ENCODE data around the gene ANAPC7.

GRCh38 chr12:110366321-110367142 is 37.0 kb downstream of the ANAPC7 start:
- TF ChIP-seq POLR2A (IDR thresholded peaks at IDR 0.05) (no peak), CTCF (IDR thresholded peaks at IDR 0.05) (no peak)

Measured in testis (tissue), 2 donors.